NOMO-1 treated with DMSO at 0.1 percent for 48 hours (cell line): ENCODE data around the gene LARP4B.
"Not testable (repeated sequence)": the region's sequence is repeated elsewhere in the genome, so short reads cannot be mapped to it uniquely, and the experiment has no call there.

Source experiments
- DNase-seq: peaks from one replicate; lab custom pipeline; 2025; ENCODE audit not compliant: unreplicated experiment; lab: John Stamatoyannopoulos, UW

Gene LARP4B

GRCh38 chr10:958856-959255, 27.4 kb upstream of the LARP4B start:
- DNase-seq, result no peak

DNA sequence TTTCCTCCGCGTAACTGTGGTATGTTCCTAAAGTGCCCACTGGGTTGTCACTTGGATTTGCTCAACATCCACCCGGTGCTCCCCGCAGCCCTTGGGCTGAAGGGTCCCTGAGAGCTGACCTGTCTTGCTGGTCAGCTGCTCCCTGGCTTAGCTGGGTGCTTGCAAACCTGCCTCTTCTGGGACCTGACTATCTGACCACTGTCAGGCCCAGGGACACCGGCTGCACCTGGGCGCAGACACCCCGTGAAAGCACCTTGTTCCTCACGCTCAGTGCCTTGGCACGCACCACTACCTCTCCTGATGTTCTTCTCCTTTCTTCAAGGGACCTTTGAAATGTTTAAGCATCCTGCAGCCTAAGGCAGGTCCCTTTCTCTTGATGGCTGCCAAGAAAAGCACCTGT, 26.6 kb upstream of the LARP4B start:
- no peak for DNase-seq

- no peak for DNase-seq
Observed at GRCh38 chr10:955820-956217, 24.3 kb upstream of the LARP4B start.

DNA sequence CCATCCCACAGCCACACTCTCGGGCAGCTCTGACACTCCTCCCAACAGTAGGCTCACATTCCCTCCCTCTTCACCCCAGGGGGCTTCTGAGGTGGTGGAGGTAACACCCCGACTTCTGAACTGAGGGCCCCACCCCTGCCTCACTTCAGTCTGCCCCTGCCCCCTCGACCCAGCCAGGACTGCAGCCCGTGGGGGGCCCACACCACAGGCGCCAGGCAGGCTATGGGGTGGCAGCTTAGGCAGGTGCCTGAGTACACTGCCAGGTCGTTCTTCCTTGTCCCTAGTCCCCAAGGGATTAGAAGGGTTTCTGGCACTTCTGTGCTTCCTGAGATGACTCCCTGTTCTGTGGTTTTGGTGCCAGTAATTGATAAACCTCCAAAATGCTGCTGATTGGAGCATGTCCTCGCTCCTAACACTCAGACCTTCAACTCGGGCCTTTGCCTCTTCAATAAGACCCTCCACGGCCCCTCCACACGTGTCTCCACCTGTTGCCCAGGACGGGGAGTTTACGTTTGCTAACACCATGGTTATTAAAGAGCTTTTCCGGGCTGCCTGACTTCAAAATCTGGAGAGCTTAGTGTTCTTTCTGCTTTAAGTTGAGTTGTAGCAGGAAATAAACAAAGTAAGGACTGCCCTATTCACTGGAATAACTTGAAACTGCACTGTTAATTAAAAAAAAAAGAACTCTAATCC, 23.8 kb upstream of the LARP4B start:
- DNase-seq, result no peak

DNA sequence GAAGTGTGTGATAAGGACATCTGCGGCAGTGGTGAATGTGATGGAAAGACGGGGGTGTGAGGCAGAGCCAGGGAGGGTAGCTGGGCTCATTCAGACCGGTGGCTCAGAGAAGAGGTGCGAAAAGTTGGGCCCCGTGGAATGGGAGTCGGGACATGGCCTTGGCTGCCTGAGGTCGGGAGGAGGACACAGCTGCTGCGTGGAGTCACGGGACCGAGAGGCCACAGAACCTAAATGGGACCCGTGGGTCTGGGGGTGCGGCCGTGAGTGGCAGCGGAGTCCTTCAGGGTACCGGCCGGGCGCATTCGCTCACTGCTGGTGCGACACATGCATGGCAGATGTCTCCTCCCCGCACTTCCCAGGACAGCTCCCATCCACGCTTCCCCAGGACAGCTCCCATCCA, 22.9 kb upstream of the LARP4B start:
- DNase-seq, result no peak

DNA sequence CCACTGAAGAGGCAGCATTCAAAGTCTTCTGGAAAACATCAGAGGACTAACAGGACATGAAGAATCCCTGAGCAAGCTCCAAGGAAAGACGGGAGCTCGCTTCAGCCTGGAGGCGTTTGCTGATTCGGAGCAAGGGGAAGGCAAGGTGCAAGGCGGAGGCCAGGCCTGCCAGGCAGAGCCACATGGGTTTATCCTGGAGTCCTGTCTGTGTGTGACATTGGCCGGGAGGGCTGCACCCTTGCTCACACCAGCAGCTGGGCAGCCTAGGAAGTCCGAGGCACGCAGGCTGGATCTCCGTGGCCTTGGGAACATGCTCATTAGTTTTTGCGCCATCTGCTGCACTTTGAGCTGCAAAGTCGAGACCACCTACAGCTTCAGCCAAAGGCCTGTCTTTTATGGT, 22.3 kb upstream of the LARP4B start:
- no peak for DNase-seq

GRCh38 chr10:949446-949845, 17.9 kb upstream of the LARP4B start:
- DNase-seq, result no peak

- no peak for DNase-seq
Observed at GRCh38 chr10:948347-948746, 16.8 kb upstream of the LARP4B start.

DNA sequence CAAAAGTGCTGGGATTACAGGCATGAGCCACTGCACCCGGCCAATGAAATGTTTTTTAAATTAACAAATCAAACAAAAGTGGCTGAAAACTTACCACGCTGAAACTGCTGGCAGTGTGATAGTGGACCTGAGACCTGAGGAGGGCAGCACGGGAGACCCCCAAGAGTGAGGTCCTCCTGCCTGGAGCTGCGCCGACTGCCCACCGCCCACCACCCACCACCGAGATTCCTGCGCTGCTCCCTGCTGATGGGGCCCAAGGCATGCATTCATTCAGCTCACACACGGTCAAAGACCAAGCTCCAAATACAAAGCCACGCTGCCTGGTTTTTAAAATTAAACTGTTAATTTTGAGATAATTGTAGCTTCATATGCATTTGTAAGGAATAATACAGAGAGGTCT, 16.4 kb upstream of the LARP4B start:
- no peak for DNase-seq

DNA sequence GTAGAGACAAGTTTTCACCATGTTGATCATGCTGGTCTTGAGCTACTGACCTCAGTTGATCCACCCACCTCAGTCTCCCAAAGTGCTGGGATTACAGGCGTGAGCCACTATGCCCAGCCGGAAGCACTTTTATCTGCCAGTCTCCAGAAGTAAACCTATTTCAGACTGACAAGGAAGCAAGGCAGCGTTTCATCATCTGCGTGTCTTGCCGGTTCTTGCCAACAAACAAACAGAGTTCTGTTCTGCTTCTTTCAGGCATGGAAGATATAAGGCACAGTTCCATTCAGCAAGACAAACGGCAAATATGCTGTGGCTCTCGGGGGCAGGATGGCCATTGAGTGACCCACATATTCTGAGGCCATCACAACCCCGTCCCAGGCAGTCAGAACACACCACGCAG, 15.5 kb upstream of the LARP4B start:
- DNase-seq, result peak; percentile 10

- peak; percentile 2 for DNase-seq
Observed at GRCh38 chr10:945778-946177, 14.3 kb upstream of the LARP4B start.

GRCh38 chr10:944034-944831, 12.7 kb upstream of the LARP4B start:
- DNase-seq, result peak; percentile 93

DNA sequence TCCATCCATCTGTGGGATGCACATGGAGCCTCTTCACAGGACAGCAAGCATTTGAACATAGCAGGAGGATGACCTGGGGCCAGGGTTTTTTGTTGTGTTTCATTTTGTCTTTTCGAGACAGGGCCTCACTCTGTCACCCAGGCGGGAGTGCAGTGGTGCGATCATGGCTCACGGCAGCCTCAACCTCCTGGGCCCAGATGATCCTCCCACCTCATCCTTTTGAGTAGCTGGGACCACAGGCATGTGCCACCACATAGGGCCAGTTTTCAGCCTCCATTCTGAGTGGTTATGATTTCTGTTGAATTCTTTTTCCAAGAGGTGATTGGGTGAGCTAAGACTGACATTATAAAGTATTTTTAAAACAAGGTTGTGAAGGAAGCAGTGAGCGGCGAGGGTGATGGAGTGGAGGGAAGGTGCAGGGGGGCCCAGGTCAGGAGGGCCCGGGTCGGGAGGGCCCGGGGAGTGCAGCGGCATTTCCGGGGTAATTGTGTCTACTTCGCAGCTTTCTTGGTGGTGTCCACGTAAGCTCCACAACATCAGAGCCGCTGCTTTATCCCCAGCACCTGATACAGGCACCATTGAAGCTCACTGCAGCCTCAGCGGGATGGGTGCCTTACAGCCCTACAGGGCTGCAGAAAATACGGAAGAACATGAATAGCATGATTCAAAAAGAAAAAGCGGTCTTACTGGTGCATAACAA, 12.0 kb upstream of the LARP4B start:
- no peak for DNase-seq

- no peak for DNase-seq
Observed at GRCh38 chr10:938941-939678, 7.6 kb upstream of the LARP4B start.

DNA sequence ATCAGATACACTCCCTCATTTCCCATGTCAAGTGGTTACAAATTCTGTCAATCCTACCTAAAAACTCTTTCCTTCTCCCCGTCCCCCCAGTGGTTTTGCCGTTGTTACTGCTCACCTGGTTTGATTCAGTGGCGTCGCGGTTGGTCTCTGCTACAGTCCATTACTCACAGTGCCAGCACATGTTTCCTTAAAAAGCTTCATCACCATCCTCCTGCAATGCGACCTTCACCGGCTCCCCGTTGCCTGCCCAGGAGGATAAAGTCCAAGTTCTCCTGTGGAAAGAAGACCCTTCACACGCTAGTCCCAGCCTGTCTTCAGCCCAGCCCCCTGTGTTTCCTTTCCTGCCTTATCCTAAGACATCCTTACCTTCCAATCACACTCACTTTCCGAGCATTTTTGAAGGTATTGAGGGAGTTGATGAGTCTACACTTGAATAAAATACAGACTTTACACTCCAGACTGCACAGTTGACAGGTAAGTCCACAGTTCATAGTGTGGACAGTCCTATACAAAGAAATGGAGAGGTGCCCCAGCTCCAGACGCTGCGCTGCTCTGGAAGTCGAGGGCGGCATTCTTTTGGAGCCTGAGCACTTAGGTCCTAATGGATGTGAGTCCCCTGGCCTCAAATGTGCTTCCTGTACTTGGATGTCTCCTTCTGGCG, 3.4 kb upstream of the LARP4B start:
- DNase-seq, result no peak

DNA sequence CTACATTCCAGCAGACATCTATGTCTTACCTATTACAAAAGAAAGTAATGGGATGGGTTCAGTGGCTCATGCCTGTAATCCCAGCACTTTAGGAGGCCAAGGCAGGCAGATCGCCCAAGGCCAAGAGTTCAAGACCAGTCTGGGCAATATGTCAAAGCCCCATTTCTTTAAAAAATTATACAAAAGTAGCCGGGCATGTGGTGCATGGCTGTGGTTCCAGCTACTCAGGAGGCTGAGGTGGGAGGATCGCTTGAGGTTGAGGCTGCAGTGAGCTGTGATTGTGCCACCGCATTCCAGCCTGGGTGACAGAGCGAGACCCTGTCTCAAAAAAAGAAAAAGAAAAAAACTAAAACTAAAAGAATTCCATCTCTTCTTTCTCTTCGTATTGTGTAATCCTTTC, 2.7 kb upstream of the LARP4B start:
- not testable (repeated sequence) for DNase-seq

DNA sequence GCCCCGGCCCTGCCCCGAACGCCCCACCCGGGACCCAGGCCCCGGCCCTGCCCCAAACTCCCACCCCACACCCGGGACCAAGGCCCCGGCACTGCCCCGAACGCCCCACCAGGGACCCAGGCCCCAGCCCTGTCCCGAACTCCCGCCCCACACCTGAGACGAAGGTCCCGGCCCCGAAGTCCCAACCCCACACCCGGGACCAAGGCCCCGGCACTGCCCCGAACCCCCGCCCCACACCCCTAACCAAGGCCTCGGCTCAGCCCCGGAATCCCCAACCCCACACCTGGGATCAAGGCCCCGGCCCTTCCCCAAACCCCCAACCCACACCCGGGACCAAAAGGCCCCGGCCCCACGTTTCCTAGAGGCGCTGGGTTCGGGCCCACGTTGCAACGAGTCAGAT, 1.1 kb upstream of the LARP4B start:
- DNase-seq, result no peak

DNA sequence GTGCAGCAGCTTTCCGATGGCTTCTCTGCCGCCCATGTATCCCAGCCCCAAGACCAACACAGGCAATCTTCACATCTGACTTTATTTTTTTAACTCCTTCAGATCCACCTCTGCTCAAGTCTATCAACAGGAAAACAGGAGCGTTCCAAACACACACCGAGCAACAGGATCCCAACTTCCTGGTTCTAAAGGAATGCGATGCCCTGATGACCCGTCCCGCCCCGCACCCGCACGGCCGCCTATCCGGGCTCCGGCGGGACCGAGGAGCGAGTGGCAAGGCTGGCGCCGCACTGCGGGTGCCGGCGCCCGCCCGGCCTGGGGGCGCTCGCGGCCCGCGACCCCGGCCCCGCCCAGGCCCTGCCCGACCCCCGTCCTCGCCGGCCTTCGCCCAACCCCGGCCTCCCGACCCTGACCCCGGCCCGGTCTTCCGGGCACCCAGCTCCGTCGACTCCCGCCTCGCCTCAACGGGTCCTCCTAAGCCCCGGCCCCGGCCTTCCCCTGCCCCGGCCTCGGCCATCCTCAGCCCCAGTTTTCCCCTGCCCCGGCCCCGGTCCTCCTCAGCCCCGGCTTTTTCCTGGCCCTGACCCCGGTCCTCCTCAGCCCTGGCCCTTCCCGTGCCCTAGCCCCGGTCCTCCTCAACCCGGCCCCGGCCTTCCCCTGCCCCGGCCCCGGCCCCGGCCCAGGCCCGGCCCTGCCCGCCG, 730 bp downstream of the LARP4B start:
- peak; percentile 30 for DNase-seq

DNA sequence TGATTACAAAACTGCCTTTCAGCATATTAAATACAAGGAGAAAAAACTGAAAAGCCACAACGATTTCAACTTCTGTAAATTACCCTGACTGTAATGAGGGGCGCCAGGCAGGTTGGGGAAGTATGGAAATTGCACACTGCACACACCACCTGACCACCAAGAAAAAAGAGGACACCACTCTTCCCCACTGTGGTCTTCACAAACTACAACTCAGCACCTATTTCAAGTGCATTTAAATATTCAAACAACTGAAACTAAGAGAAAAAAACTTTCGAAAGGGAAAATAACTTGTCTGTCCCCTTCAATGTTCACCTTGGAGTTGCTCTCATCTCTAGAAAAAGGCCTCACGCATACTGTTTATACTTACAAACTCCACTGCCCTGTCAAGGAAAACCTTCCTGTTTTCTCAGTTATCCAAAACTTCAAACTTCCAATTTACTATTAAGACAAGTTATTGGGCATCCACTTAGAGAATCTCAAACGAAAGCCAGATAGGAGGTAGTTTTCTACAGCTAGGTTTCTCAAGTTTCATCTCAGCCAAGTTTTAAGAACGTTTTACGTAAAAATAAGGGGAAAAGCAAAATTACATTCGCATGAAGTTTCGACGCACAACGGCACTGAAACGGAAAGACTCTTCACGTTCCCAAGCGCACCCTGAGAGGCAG, 1.4 kb downstream of the LARP4B start:
- peak; percentile 88 for DNase-seq

- DNase-seq, result no peak
Observed at GRCh38 chr10:927131-927530, 4.4 kb downstream of the LARP4B start.
